Motor neuron (in vitro differentiated cells): ENCODE data around the gene RASD2. TPM values are rescaled to one million over a fixed set of nuclear protein-coding genes. Genes with fewer than 3 reads are reported as not detected.

Source experiments
- ATAC-seq, 8 experiments: fragments of 200-7000 bp; cut with Tn5 transposase; replicated peaks in 6 of 8; 2 replicates each; pipeline ENCODE4 v1.8.0; 2021; ENCODE audit warnings: mild to moderate bottlenecking in 8 of 8, moderate library complexity in 8 of 8
- H3K27ac ChIP-seq, 2 donors: fragments of 250-450 bp; sonication (Bioruptor Pico); 2 replicates each; pipeline ENCODE4 v1.9.0; 2021; ENCODE audit warnings: antibody characterized with exemption in 2 of 2, mild to moderate bottlenecking in 2 of 2, moderate library complexity in 1 of 2
- H3K4me1 ChIP-seq, 2 donors: fragments of 250-450 bp; sonication (Bioruptor Pico); replicated peaks in 1 of 2; 2 replicates each; pipeline ENCODE4 v1.6.1; 2021; ENCODE audit warnings: antibody characterized with exemption in 2 of 2, mild to moderate bottlenecking in 2 of 2, moderate library complexity in 1 of 2
- H3K4me3 ChIP-seq, 5 donors: fragments of 250-450 bp; sonication (Bioruptor Pico); 2 replicates each; pipeline ENCODE4 v1.9.0; 2021; ENCODE audit warnings: antibody characterized with exemption in 5 of 5, mild to moderate bottlenecking in 5 of 5, moderate library complexity in 4 of 5
- WGBS, 10 experiments: fragments of 450-650 bp; shearing (Covaris generic); methylation state at CpG; one replicate each; pipeline ENCODE4 v1.0.0; 2022; 5-methylcytosine and 5-hydroxymethylcytosine counted together
- in situ Hi-C, 9 experiments: fragments of 400-800 bp; cut with MboI; loops; one replicate each; pipeline ENCODE4 v1.15.0; 2021; ENCODE audit warnings: low sequenced_read_pairs in 9 of 9, low pct_unique_long_range_greater_than_20kb in 2 of 9; ENCODE audit not compliant: unreplicated experiment in 9 of 9
- total RNA-seq, 8 experiments: library from RNA; unstranded; fragments of 300-600 nt; gene quantifications; 2 replicates each; pipeline versions ENCODE4 v1.2.3 to v1.2.4, GENCODE V29; 2022

RASD2 gene
- total RNA-seq, 8 experiments from 2014 or later, result 0.15 to 14.5 (median 0.75) TPM

DNA sequence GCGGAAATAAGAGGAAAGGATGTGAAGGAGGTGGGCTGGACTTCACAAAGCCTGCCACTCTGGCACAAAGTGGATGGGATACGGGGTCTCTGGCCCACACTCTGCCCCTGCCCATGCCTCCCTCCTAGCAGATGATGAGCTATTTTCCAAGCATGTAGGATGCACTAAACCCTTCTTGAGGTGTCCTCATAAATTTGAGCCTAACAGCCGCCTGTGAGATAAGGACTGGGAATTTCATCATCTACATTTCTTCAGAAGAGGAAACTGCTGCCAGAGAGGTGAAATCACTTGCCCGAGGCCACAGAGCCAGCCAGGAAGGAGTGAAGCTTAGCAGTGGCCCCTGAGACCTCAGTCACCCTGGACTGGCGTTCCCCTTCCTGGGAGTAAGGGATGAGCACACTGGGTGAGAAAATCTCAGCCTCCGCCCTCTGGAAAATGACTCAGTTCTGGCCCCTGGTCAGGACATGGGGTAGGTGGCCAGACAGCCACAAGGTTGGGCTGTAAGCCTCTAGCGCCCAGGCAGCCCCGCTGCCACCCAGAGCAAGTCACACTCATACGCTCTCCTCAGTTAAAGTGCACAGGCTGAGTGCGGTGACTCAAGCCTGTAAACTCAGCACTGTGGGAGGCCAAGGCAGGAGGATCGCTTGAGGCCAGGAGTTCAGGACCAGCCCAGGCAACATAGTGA is 48.6 kb downstream of the RASD2 start:
- Histone ChIP-seq H3K27ac (no peak overlapping the region), H3K4me3 (no peak overlapping the region), H3K4me1 (peaks cover 0 to 6% of the 10 kb centered on the region in 2 donors)
- 19 to 100% (median 75%) methylated on average over 1 to 8 of the region's 11 CpGs; no CpG with 5 or more reads in 2 of the 10 experiments for WGBS, 10 experiments
- ATAC-seq, result peak; percentile 24 to 92 (median 46)
- in situ Hi-C loops, result loop anchor here (10.0 to 25.0 kb wide), 3 partner anchors 152 to 234 kb away; no protein-coding TSS in a partner anchor

- WGBS, 10 experiments, result 83 to 100% (median 90%) methylated on average over 1 to 6 of the region's 6 CpGs; no CpG with 5 or more reads in 3 of the 10 experiments
Observed at GRCh38 chr22:35589756-35590093, 49.1 kb downstream of the RASD2 start.

DNA sequence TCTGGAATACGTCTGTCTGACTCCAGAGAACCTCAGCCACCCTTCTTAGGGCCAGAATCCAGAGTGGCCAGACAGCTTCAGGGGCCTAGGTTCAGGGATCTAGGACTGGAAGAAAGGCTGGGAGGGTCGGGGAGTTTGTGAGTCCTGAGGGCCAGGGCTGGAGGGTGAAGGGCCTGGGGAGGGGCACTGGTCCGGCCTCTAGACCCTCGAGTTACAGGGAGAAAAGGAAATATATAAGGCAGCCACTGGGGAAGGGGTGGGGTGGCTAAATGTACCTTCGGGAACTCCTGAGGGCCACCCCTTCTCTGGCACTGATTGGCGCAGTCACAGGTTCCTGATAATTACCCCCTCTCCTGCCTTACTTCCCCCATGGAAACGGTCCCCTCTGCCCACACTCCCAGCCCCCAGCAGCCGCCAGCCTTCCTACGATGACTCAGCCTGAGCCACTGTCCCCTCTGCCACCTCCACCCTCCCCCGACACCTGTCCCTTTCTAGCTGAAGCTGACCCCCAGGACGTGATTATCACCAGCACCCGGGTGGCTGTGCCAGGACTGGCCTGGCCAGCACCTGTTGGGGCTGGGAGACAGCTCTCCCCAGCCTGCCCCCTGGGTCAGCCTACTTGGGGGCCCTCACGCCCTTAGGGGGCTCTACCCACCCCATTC is 50.1 kb downstream of the RASD2 start:
- ATAC-seq, result peak in 5 of 8 experiments; percentile 28 to 76 (median 41)
- in situ Hi-C loops, result loop anchor here in 4 of 9 experiments (25.0 kb wide), 1 partner anchor 153 kb away; no protein-coding TSS in a partner anchor
- WGBS, 10 experiments, result 33 to 83% (median 53%) methylated on average over 1 to 3 of the region's 13 CpGs; no CpG with 5 or more reads in 6 of the 10 experiments
- Histone ChIP-seq H3K27ac (no peak overlapping the region), H3K4me1 (peaks cover 0 to 6% of the 10 kb centered on the region in 2 donors), H3K4me3 (no peak overlapping the region)

More at GRCh38 chr22:35589756-35590093, 49.1 kb downstream of the RASD2 start:
- in situ Hi-C loops, result loop anchor here (10.0 to 25.0 kb wide), 3 partner anchors 152 to 235 kb away; no protein-coding TSS in a partner anchor
- Histone ChIP-seq H3K27ac (no peak overlapping the region), H3K4me1 (peaks cover 0 to 6% of the 10 kb centered on the region in 2 donors), H3K4me3 (no peak overlapping the region)
- no peak for ATAC-seq

GRCh38 chr22:35591714-35592417 is 51.2 kb downstream of the RASD2 start:
- 53 to 87% (median 83%) methylated on average over 1 to 7 of the region's 14 CpGs; no CpG with 5 or more reads in 4 of the 10 experiments for WGBS, 10 experiments
- in situ Hi-C loops, result loop anchor here in 4 of 9 experiments (25.0 kb wide), 1 partner anchor 155 kb away; no protein-coding TSS in a partner anchor

DNA sequence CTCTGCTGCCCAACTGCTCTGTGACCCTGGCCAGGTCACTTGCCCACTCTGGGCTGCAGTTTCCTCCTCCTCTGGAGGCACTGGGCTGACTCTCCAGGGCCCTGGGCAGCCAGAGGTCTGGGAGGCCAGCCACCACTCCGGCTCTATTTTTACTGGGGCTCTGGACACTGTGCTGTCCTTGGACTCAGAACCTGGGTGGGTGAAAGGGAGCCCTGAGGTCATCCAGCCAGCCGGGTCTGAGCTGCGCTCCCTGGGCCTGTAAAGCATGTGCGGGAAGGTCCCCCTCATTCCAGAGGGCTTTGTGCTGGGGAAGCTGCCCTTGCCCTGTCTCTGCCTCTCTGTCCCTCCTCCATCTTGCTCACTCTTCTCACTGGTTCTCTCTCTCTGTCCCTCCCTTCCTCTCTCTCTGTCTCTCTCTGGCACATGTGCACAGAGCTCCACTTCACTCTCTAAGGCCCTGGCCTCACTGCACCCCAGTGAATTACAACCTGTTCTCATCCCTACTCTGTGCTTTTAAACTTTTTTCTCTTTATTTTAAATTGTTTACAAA is 51.9 kb downstream of the RASD2 start:
- in situ Hi-C loops, result loop anchor here in 4 of 9 experiments (25.0 kb wide), 1 partner anchor 155 kb away; no protein-coding TSS in a partner anchor
- Histone ChIP-seq H3K27ac (no peak overlapping the region), H3K4me3 (no peak overlapping the region), H3K4me1 (peaks cover 0 to 6% of the 10 kb centered on the region in 2 donors)
- ATAC-seq, result peak in 6 of 8 experiments; percentile 5 to 56 (median 38)
- 17 to 83% (median 70%) methylated on average over 1 to 2 of the region's 4 CpGs; no CpG with 5 or more reads in 5 of the 10 experiments for WGBS, 10 experiments

More at GRCh38 chr22:35591714-35592417, 51.2 kb downstream of the RASD2 start:
- Histone ChIP-seq H3K27ac (no peak overlapping the region), H3K4me1 (peaks cover 0 to 6% of the 10 kb centered on the region in 2 donors), H3K4me3 (no peak overlapping the region)
- ATAC-seq, result no peak

GRCh38 chr22:35593071-35593890 is 52.6 kb downstream of the RASD2 start:
- peak in 2 of 8 experiments; percentile 5 to 15 for ATAC-seq

GRCh38 chr22:35593891-35594470 is 53.4 kb downstream of the RASD2 start:
- 18 to 100% (median 75%) methylated on average over 1 to 7 of the region's 14 CpGs; no CpG with 5 or more reads in 2 of the 10 experiments for WGBS, 10 experiments
- ATAC-seq, result no peak

More at GRCh38 chr22:35593071-35593890, 52.6 kb downstream of the RASD2 start:
- Histone ChIP-seq H3K4me3 (no peak overlapping the region), H3K27ac (no peak overlapping the region), H3K4me1 (peaks cover 0 to 6% of the 10 kb centered on the region in 2 donors)
- WGBS, 10 experiments, result 51 to 64% (median 58%) methylated on average over 2 of the region's 3 CpGs; no CpG with 5 or more reads in 7 of the 10 experiments
- in situ Hi-C loops, result loop anchor here in 4 of 9 experiments (25.0 kb wide), 1 partner anchor 156 kb away; no protein-coding TSS in a partner anchor

DNA sequence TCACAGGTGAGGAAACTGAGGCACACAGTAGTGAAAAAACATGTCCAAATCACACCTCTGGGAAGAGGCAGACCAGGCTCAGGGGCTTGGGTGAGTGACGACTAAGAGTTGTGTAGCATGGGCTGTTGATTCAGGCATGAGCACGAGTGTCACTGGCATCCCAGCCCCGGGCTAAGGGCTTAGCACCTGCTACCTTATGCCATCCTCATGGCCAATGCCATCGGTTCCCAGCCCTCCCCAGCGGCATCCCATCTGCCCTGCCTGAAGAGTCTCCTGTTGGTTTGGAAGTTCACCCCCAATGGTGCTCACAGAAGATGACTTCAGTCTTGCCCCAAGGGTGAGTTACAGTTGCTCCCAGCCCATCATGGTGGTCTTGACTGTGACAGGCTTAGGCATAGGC is 54.1 kb downstream of the RASD2 start:
- in situ Hi-C loops, result loop anchor here in 4 of 9 experiments (25.0 kb wide), 1 partner anchor 157 kb away; no protein-coding TSS in a partner anchor
- Histone ChIP-seq H3K27ac (no peak overlapping the region), H3K4me3 (no peak overlapping the region), H3K4me1 (peaks cover 0 to 6% of the 10 kb centered on the region in 2 donors)
- 80 to 92% (median 80%) methylated on average over 1 to 4 of the region's 5 CpGs; no CpG with 5 or more reads in 7 of the 10 experiments for WGBS, 10 experiments
- no peak for ATAC-seq

More at GRCh38 chr22:35593891-35594470, 53.4 kb downstream of the RASD2 start:
- H3K4me1 ChIP-seq, result peaks cover 0 to 6% of the 10 kb centered on the region in 2 donors
- H3K4me3 ChIP-seq, result no peak overlapping the region
- no peak overlapping the region for H3K27ac ChIP-seq
- in situ Hi-C loops, result loop anchor here in 4 of 9 experiments (25.0 kb wide), 1 partner anchor 157 kb away; no protein-coding TSS in a partner anchor

GRCh38 chr22:35596821-35597220 is 56.2 kb downstream of the RASD2 start:
- no peak overlapping the region for H3K4me3 ChIP-seq
- no peak overlapping the region for H3K27ac ChIP-seq
- peaks cover 0 to 3% of the 10 kb centered on the region in 2 donors for H3K4me1 ChIP-seq
- ATAC-seq, result no peak
- in situ Hi-C loops, result loop anchor here in 4 of 9 experiments (25.0 kb wide), 1 partner anchor 160 kb away; no protein-coding TSS in a partner anchor
- 54 to 89% (median 79%) methylated on average over 3 to 7 of the region's 7 CpGs; no CpG with 5 or more reads in 4 of the 10 experiments for WGBS, 10 experiments

DNA sequence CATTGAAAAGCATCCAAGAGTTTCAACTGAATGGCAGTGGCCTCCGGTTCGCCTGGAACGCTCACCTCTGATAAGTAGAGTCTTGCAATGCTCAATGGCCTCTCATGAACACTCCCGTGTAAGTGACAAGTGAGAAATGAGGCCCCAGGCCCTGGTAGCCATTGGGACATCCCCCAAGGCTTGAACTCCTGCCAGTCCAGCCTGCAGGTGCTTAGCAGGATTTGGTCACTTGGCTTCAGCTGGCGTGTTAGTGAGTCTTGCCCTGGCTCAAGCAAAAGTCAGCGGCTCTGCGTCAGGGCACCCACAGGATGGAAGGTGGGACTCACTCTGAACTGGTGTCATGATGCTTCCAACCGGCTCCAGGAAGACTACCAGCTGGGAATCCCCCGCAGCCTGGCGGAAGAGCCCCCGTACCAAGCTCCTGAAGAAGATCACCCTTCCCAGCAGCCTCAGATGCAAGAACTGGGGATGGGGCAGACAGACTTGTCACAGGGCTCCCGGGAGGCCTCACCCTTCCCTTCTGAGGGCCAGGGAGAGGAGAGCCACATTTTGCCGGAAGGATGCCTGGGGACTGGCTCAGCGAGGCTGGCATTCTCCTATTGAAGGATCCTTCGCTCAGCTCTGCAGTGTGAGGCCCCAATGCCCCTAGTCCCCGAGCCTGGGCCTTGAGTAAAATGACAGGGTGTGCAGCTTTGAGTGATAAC is 57.2 kb downstream of the RASD2 start:
- no peak overlapping the region for H3K4me3 ChIP-seq
- peaks cover 0 to 1% of the 10 kb centered on the region in 2 donors for H3K4me1 ChIP-seq
- in situ Hi-C loops, result loop anchor here in 4 of 9 experiments (25.0 kb wide), 1 partner anchor 161 kb away; no protein-coding TSS in a partner anchor
- no peak overlapping the region for H3K27ac ChIP-seq
- ATAC-seq, result no peak
- WGBS, 10 experiments, result 25 to 100% (median 74%) methylated on average over 1 to 7 of the region's 16 CpGs; no CpG with 5 or more reads in 2 of the 10 experiments
